H1 (cell line): ENCODE results near the gene SPTY2D1. TPM values are rescaled to one million over a fixed set of nuclear protein-coding genes. Genes with fewer than 3 reads are reported as not detected.
"Not testable (repeated sequence)": the region's sequence is repeated elsewhere in the genome, so short reads cannot be mapped to it uniquely, and the experiment has no call there.

Experiments used
- CTCF ChIA-PET: fragments of 300-600 bp; sonication (Branson Sonifier 250); formaldehyde crosslinking; loops from one replicate; lab custom pipeline; 2021; ENCODE audit not compliant: partially characterized antibody; lab: Charles Lee
- POLR2A ChIA-PET: fragments of 300-600 bp; sonication (Branson Sonifier 250); formaldehyde crosslinking; loops from one replicate; lab custom pipeline; 2021; ENCODE audit warnings: inconsistent platforms; ENCODE audit not compliant: partially characterized antibody; lab: Charles Lee
- DNase-seq, 2 experiments: peaks; one replicate each; pipeline versions ENCODE4 v3.0.0 to v3.0.0-alpha.2; 2010 to 2022; ENCODE audit warnings: low spot score in 2 of 2, low read depth in 1 of 2, mixed read lengths in 1 of 2
- FAIRE-seq: peaks from 2 replicates; lab custom pipeline; 2011; peaks lifted over from hg19 to GRCh38; lab: Jason Lieb, UNC
- H2AFZ ChIP-seq: 2 replicates; pipeline ENCODE4 v1.8.1; 2012; ENCODE audit warnings: low read length, inconsistent platforms
- H2AK5ac ChIP-seq: 2 replicates; pipeline ENCODE4 v1.6.1; 2013; ENCODE audit warnings: low read depth, low read length
- H2BK120ac ChIP-seq: replicated peaks from 2 replicates; pipeline ENCODE3; 2013; ENCODE audit warnings: low read depth, low read length, inconsistent platforms
- H2BK12ac ChIP-seq: 2 replicates; pipeline ENCODE4 v1.6.1; 2013; ENCODE audit warnings: low read depth, low read length
- H2BK15ac ChIP-seq: 2 replicates; pipeline ENCODE4 v1.6.1; 2013; ENCODE audit warnings: low read length
- H2BK20ac ChIP-seq: 2 replicates; pipeline ENCODE4 v1.6.1; 2013; ENCODE audit warnings: low read length
- H2BK5ac ChIP-seq: 2 replicates; pipeline ENCODE4 v1.6.1; 2013; ENCODE audit warnings: low read depth, low read length
- H3K14ac ChIP-seq: 2 replicates; pipeline ENCODE4 v1.6.1; 2013; ENCODE audit warnings: inconsistent platforms; ENCODE audit not compliant: insufficient read length
- H3K18ac ChIP-seq: 2 replicates; pipeline ENCODE4 v1.6.1; 2013; ENCODE audit warnings: low read length; ENCODE audit errors: extremely low read depth
- H3K23ac ChIP-seq: 2 replicates; pipeline ENCODE4 v1.6.1; 2013; ENCODE audit warnings: inconsistent platforms; ENCODE audit not compliant: insufficient read length
- H3K23me2 ChIP-seq: 2 replicates; pipeline ENCODE4 v1.6.1; 2013; ENCODE audit warnings: low read depth, low read length
- H3K27ac ChIP-seq: 2 replicates; pipeline ENCODE4 v1.6.1; 2011; ENCODE audit warnings: low read depth, low read length, inconsistent platforms
- H3K27me3 ChIP-seq, 4 experiments: replicated peaks in 1 of 4; 1 replicate in 1 of 4; 2 replicates in 3 of 4; pipeline versions ENCODE4 v1.6.1 to v1.8.1; 2011 to 2013; ENCODE audit warnings: low read length in 3 of 4, mild to moderate bottlenecking in 3 of 4, inconsistent platforms in 2 of 4, mixed read lengths in 2 of 4, moderate library complexity in 1 of 4; ENCODE audit not compliant: control insufficient read depth in 3 of 4, insufficient read depth in 3 of 4; ENCODE audit errors: extremely low read depth in 1 of 4
- H3K36me3 ChIP-seq, 4 experiments: 2 replicates each; pipeline versions ENCODE4 v1.6.1 to v1.8.1; 2011 to 2013; ENCODE audit warnings: mild to moderate bottlenecking in 4 of 4, low read length in 3 of 4, moderate library complexity in 2 of 4, control low read depth in 1 of 4, inconsistent platforms in 1 of 4; ENCODE audit not compliant: insufficient read depth in 4 of 4, control insufficient read depth in 2 of 4
- H3K4ac ChIP-seq: replicated peaks from 2 replicates; pipeline ENCODE3; 2013; ENCODE audit warnings: low read length, low read depth, mixed read lengths, inconsistent platforms; ENCODE audit not compliant: insufficient read length
- H3K4me1 ChIP-seq, 4 experiments: replicated peaks in 1 of 4; 1 replicate in 1 of 4; 2 replicates in 3 of 4; pipeline versions ENCODE4 v1.6.1 to v1.8.1; 2011 to 2013; ENCODE audit warnings: low read length in 3 of 4, inconsistent platforms in 2 of 4, mixed read lengths in 1 of 4; ENCODE audit not compliant: insufficient read depth in 4 of 4, control insufficient read depth in 3 of 4
- H3K4me2 ChIP-seq, 2 experiments: 2 replicates each; pipeline versions ENCODE4 v1.6.1 to v1.8.1; 2011 to 2013; ENCODE audit warnings: low read depth in 2 of 2, low read length in 2 of 2, control low read depth in 1 of 2, inconsistent platforms in 1 of 2, mild to moderate bottlenecking in 1 of 2; ENCODE audit not compliant: insufficient read depth in 1 of 2
- H3K4me3 ChIP-seq, 4 experiments: fragments of 200-600, 300-600 bp in 1 of 4; sonication (generic), shearing (Covaris generic), sonication (Bioruptor Twin) in 1 of 4; 2 replicates each; pipeline versions ENCODE4 v1.5.1 to v1.8.1; 2011 to 2016; ENCODE audit warnings: low read length in 4 of 4, low read depth in 3 of 4, control low read depth in 2 of 4, inconsistent platforms in 2 of 4, mild to moderate bottlenecking in 2 of 4, mixed read lengths in 1 of 4, moderate library complexity in 1 of 4; ENCODE audit not compliant: insufficient read depth in 2 of 4; ENCODE audit errors: extremely low read depth in 1 of 4
- H3K56ac ChIP-seq: replicated peaks from 2 replicates; pipeline ENCODE3; 2013; ENCODE audit warnings: low read depth, mild to moderate bottlenecking, mixed read lengths, low read length, inconsistent platforms; ENCODE audit not compliant: insufficient read length
- H3K79me1 ChIP-seq: 2 replicates; pipeline ENCODE4 v1.6.1; 2013; ENCODE audit warnings: low read depth, low read length, control low read depth
- H3K79me2 ChIP-seq, 2 experiments: 2 replicates each; pipeline versions ENCODE4 v1.6.1 to v1.8.1; 2012 to 2013; ENCODE audit warnings: low read length in 2 of 2, mild to moderate bottlenecking in 2 of 2, inconsistent platforms in 1 of 2; ENCODE audit not compliant: insufficient read depth in 2 of 2, control insufficient read depth in 1 of 2
- H3K9ac ChIP-seq, 4 experiments: replicated peaks in 1 of 4; 1 replicate in 1 of 4; 2 replicates in 3 of 4; pipeline versions ENCODE4 v1.6.1 to v1.8.1; 2011 to 2013; ENCODE audit warnings: low read depth in 3 of 4, low read length in 3 of 4, control low read depth in 2 of 4, mild to moderate bottlenecking in 2 of 4, moderate library complexity in 2 of 4, inconsistent platforms in 1 of 4; ENCODE audit errors: extremely low read depth in 1 of 4
- H3K9me3 ChIP-seq, 2 experiments: 2 replicates each; pipeline versions ENCODE4 v1.6.1 to v1.8.1; 2012 to 2013; ENCODE audit warnings: mild to moderate bottlenecking in 2 of 2, moderate library complexity in 2 of 2, control low read depth in 1 of 2, inconsistent platforms in 1 of 2, low read depth in 1 of 2, low read length in 1 of 2, mixed read lengths in 1 of 2; ENCODE audit not compliant: insufficient read depth in 2 of 2
- H4K20me1 ChIP-seq, 2 experiments: replicated peaks in 1 of 2; 2 replicates each; pipeline versions ENCODE3 to v1.8.1; 2011 to 2013; ENCODE audit warnings: inconsistent platforms in 2 of 2, low read length in 2 of 2, mild to moderate bottlenecking in 1 of 2; ENCODE audit not compliant: insufficient read depth in 2 of 2, control insufficient read depth in 1 of 2
- H4K5ac ChIP-seq: 2 replicates; pipeline ENCODE4 v1.6.1; 2013; ENCODE audit warnings: low read length, low read depth, mixed read lengths, inconsistent platforms; ENCODE audit not compliant: insufficient read length
- H4K8ac ChIP-seq: 2 replicates; pipeline ENCODE4 v1.8.0; 2013; ENCODE audit warnings: mild to moderate bottlenecking, moderate library complexity, low read length, inconsistent platforms; ENCODE audit not compliant: insufficient read depth; ENCODE audit errors: extremely low read depth
- H4K91ac ChIP-seq: replicated peaks from 2 replicates; pipeline ENCODE3; 2013; ENCODE audit warnings: low read length, mixed read lengths, inconsistent platforms; ENCODE audit not compliant: insufficient read length
- WGBS, 2 experiments: shearing (Covaris generic) in 1 of 2; methylation state at CpG; one replicate each; pipeline versions ENCODE4 v1.1.6 to v1.1.7; 2013 to 2015; ENCODE audit warnings: low lambda C conversion rate in 2 of 2, mixed read lengths in 2 of 2, inconsistent platforms in 1 of 2, low coverage in 1 of 2, missing lambda C conversion rate in 1 of 2; ENCODE audit not compliant: insufficient replicate concordance in 2 of 2, insufficient coverage in 1 of 2, insufficient read length in 1 of 2; ENCODE audit errors: extremely low coverage in 1 of 2, missing lambda C conversion rate in 1 of 2; 5-methylcytosine and 5-hydroxymethylcytosine counted together
- polyA plus RNA-seq, 7 experiments: library from polyadenylated mRNA; depleted of rRNA in 3 of 7; stranded (reverse) in 5 of 7; unstranded in 2 of 7; fragments of >200 nt in 5 of 7; fragments of 200-250 nt in 2 of 7; gene quantifications; 1 replicate in 5 of 7; 2 replicates in 1 of 7; 4 replicates in 1 of 7; pipeline versions ENCODE4 v1.2.1 to v1.2.3, GENCODE V29; 2011 to 2013; ENCODE audit warnings: missing spikeins in 2 of 7, mixed read lengths in 2 of 7
- total RNA-seq: library from RNA; stranded (reverse); fragmentation: NEBNext Ultra II Directional; extraction: Animal tissue kit (Norgen Biotek cat#: 25700); gene quantifications from 2 replicates; pipeline ENCODE4 v1.2.1, GENCODE V29; 2021

Gene SPTY2D1
- total and polyA plus RNA-seq, 2 of the 8 experiments (the other 6 are each of a cell fraction or from before 2014, with no cell fraction given), result 4.9 to 17.6 TPM

DNA sequence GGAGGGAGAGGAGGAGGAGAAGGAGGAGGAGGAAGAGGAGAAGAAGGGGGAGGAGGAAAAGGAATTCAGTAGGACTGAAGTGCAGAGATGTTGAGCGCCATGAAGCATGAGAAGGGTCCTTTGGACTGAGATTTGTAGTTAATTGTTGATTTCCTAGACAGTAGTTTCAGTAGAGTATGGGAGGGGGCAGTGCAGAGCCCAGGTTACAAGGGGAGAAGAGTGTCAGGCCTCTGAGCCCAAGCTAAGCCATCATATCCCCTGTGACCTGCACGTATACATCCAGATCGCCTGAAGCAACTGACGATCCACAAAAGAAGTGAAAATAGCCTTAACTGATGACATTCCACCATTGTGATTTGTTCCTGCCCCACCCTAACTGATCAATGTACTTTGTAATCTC lies 8.9 kb upstream of the SPTY2D1 start:
- CTCF ChIA-PET, result interaction anchor here (0.6 to 1.4 kb wide), 3 partner anchors 9 to 1877 kb away, joined by 3 to 7 read pairs (median 4); no protein-coding TSS in a partner anchor
- not testable (repeated sequence) for H4K20me1 ChIP-seq
- 81% methylated on average over 4 of the region's 4 CpGs; no CpG with 5 or more reads in 1 of the 2 experiments for WGBS, 2 experiments

More for the DNA sequence above, 8.9 kb upstream of the SPTY2D1 start:
- H2AK5ac ChIP-seq, H3K23ac ChIP-seq, H3K9me3 ChIP-seq, H2BK5ac ChIP-seq, H3K23me2 ChIP-seq, H2AFZ ChIP-seq, H2BK120ac ChIP-seq, DNase-seq, H2BK15ac ChIP-seq, H3K27ac ChIP-seq, H3K79me2 ChIP-seq, H3K36me3 ChIP-seq, H4K8ac ChIP-seq, H2BK12ac ChIP-seq, H3K9ac ChIP-seq, H3K18ac ChIP-seq, H2BK20ac ChIP-seq, H4K91ac ChIP-seq, H3K56ac ChIP-seq, H3K4me2 ChIP-seq, FAIRE-seq, H3K27me3 ChIP-seq, H4K5ac ChIP-seq, H3K4me1 ChIP-seq, H3K4me3 ChIP-seq, H3K79me1 ChIP-seq, H3K4ac ChIP-seq, H3K14ac ChIP-seq: not testable (repeated sequence)
- POLR2A ChIA-PET, result interaction anchor here (0.6 kb wide), 1 partner anchor 267 kb away, joined by 3 read pairs; no protein-coding TSS in a partner anchor
